HG03342 (cell line): ENCODE data around the gene TPPP3.

Experiments
- ATAC-seq: cut with Tn5 transposase; IDR thresholded peaks from one replicate; pipeline ENCODE4 v1.9.1; 2021; ENCODE audit warnings: mild to moderate bottlenecking, moderate library complexity; ENCODE audit not compliant: unreplicated experiment

The TPPP3 gene

GRCh38 chr16:67393111-67393787 lies at the start of gene TPPP3:
TPPP3 (minus strand) TSS chr16:67393498; CDS start chr16:67391111, 2,387 bp downstream.
- ATAC-seq, result no peak

- ATAC-seq, result no peak
Measured at GRCh38 chr16:67442581-67443255, 49.4 kb upstream of the TPPP3 start.

GRCh38 chr16:67441907-67442306 lies 48.6 kb upstream of the TPPP3 start:
- no peak for ATAC-seq

GRCh38 chr16:67441271-67441753 lies 48.0 kb upstream of the TPPP3 start:
- no peak for ATAC-seq

- ATAC-seq, result no peak
Measured at GRCh38 chr16:67438824-67439393, 45.6 kb upstream of the TPPP3 start.

- no peak for ATAC-seq
Measured at GRCh38 chr16:67438098-67438791, 44.9 kb upstream of the TPPP3 start.

- no peak for ATAC-seq
Measured at GRCh38 chr16:67437513-67437912, 44.2 kb upstream of the TPPP3 start.

- ATAC-seq, result no peak
Measured at GRCh38 chr16:67436640-67437193, 43.4 kb upstream of the TPPP3 start.

- ATAC-seq, result no peak
Measured at GRCh38 chr16:67435758-67436164, 42.5 kb upstream of the TPPP3 start.

- no peak for ATAC-seq
Measured at GRCh38 chr16:67433131-67433719, 39.9 kb upstream of the TPPP3 start.

- no peak for ATAC-seq
Measured at GRCh38 chr16:67432506-67432890, 39.2 kb upstream of the TPPP3 start.

- ATAC-seq, result no peak
Measured at GRCh38 chr16:67431775-67432505, 38.6 kb upstream of the TPPP3 start.

GRCh38 chr16:67430977-67431774 lies 37.9 kb upstream of the TPPP3 start, which contains the start of gene HSD11B2:
HSD11B2 (plus strand) TSS chr16:67431121; CDS start chr16:67431249, 128 bp downstream.
- ATAC-seq, result no peak

- ATAC-seq, result no peak
Measured at GRCh38 chr16:67430504-67430976, 37.2 kb upstream of the TPPP3 start.

GRCh38 chr16:67429799-67430503 lies 36.7 kb upstream of the TPPP3 start:
- no peak for ATAC-seq

GRCh38 chr16:67429053-67429798 lies 35.9 kb upstream of the TPPP3 start:
- no peak for ATAC-seq

- no peak for ATAC-seq
Measured at GRCh38 chr16:67428146-67428731, 34.9 kb upstream of the TPPP3 start.
